SU-DHL-6 (cell line): ENCODE data around the gene TIMM9.

Experiments used
- H2AFZ ChIP-seq: fragments of 200-600 bp; sonication (generic); 2 replicates; pipeline ENCODE4 v1.6.1; 2014; ENCODE audit warnings: low read depth, mild to moderate bottlenecking, moderate library complexity, mixed read lengths, antibody characterized with exemption, low read length; ENCODE audit not compliant: severe bottlenecking
- H3F3A ChIP-seq: fragments of 200-600 bp; shearing (Covaris generic); 2 replicates; pipeline ENCODE4 v1.6.0; 2016; ENCODE audit warnings: antibody characterized with exemption, mild to moderate bottlenecking; ENCODE audit not compliant: insufficient read depth
- H3K27ac ChIP-seq: fragments of 200-600 bp; sonication (generic); 2 replicates; pipeline ENCODE4 v1.5.1; 2016; ENCODE audit warnings: low read depth, mild to moderate bottlenecking, low read length, moderate library complexity, mixed read lengths
- H3K27me3 ChIP-seq: fragments of 200-600 bp; sonication (generic), shearing (Covaris generic); 2 replicates; pipeline ENCODE4 v1.6.0; 2014; ENCODE audit warnings: mild to moderate bottlenecking, low read length
- H3K36me3 ChIP-seq: fragments of 200-600 bp; sonication (generic); 2 replicates; pipeline ENCODE4 v1.6.1; 2014; ENCODE audit warnings: mild to moderate bottlenecking, low read length, mixed read lengths
- H3K4me2 ChIP-seq: fragments of 300-600, 200-600 bp; shearing (Covaris generic), sonication (generic); 2 replicates; pipeline ENCODE4 v1.6.0; 2014; ENCODE audit warnings: low read length, low read depth, mild to moderate bottlenecking; ENCODE audit not compliant: poor library complexity, severe bottlenecking
- H3K4me3 ChIP-seq: fragments of 200-600 bp; sonication (generic); 2 replicates; pipeline ENCODE4 v1.5.1; 2014; ENCODE audit warnings: antibody characterized with exemption, low read length, mild to moderate bottlenecking, mixed read lengths; ENCODE audit not compliant: insufficient read depth, poor library complexity, severe bottlenecking
- H3K79me2 ChIP-seq: fragments of 200-600 bp; sonication (generic); 2 replicates; pipeline ENCODE4 v1.6.1; 2014; ENCODE audit warnings: mild to moderate bottlenecking, low read length, moderate library complexity; ENCODE audit not compliant: insufficient read depth
- H3K9ac ChIP-seq: fragments of 200-600 bp; sonication (generic); 2 replicates; pipeline ENCODE4 v1.7.0; 2014; ENCODE audit warnings: mild to moderate bottlenecking, low read length
- H3K9me2 ChIP-seq: fragments of 200-600 bp; sonication (generic); replicated peaks from 2 replicates; pipeline ENCODE4 v1.6.1; 2014; ENCODE audit warnings: low read length; ENCODE audit not compliant: insufficient read depth
- H3K9me3 ChIP-seq: fragments of 200-600 bp; sonication (generic); 2 replicates; pipeline ENCODE4 v1.6.1; 2014; ENCODE audit warnings: low read length, mixed read lengths; ENCODE audit not compliant: insufficient read depth
- H4K20me1 ChIP-seq: fragments of 200-600 bp; sonication (generic); 2 replicates; pipeline ENCODE4 v1.6.1; 2014; ENCODE audit warnings: low read depth, mild to moderate bottlenecking, antibody characterized with exemption, low read length, moderate library complexity, mixed read lengths
- CTCF ChIP-seq: fragments of 200-600 bp; sonication (generic); IDR thresholded peaks from one replicate; pipeline ENCODE4 v1.5.1; 2017; ENCODE audit warnings: antibody characterized with exemption, mild to moderate bottlenecking, low read length, moderate library complexity; ENCODE audit not compliant: insufficient read depth, poor library complexity, severe bottlenecking
- EZH2phosphoT487 ChIP-seq: fragments of 200-600 bp; sonication (generic), shearing (Covaris generic); conservative IDR thresholded peaks from 2 replicates; pipeline ENCODE4 v1.6.1; 2018; ENCODE audit warnings: mild to moderate bottlenecking, antibody characterized with exemption, low read length, moderate library complexity, mixed read lengths

TIMM9 gene

DNA sequence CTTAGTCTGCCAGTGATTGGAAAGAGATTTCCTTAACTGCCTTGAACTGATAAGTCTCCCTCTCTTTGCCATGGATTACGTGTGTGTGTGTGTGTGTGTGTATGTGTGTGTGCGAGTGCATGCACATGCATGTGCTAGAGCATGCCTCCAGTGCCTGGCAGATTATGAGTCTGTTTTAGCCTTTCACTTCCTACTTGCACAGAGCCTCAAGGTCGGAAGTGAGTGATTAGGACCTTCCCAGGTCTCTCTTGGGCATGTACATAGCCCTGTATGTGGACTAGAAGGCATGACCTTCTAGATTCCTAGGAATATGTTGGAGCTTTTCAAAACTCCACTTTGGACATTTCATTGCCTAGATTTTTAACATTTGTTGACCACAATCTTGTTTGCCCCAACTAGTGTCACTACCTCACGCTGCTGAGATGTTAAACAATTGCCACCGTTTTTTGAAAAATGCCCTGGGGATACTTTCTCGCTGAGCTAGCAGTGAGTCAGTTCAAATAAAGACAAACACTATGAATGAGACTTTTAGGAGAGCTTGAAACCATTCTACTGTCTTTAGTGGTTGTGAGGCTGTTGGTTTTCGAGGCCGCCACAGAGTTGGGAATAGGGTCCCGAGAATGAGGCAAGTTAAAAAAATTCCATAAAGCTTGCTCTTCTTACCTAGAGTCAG lies 28.4 kb upstream of the TIMM9 start:
- Histone ChIP-seq H3K27ac (no peak overlapping the region), H2AFZ (no peak overlapping the region), H3K27me3 (no peaks in the 10 kb centered on the region), H3K79me2 (no peaks in the 10 kb centered on the region), H3K4me2 (no peak overlapping the region), H3F3A (no peaks in the 10 kb centered on the region), H4K20me1 (no peaks in the 10 kb centered on the region), H3K9me2 (no peaks in the 10 kb centered on the region), H3K9me3 (no peaks in the 10 kb centered on the region), H3K4me3 (no peak overlapping the region), H3K36me3 (peaks cover 33% of the 10 kb centered on the region; the same call in 1 of the 2 replicates), H3K9ac (no peak overlapping the region)
- TF ChIP-seq CTCF: no peak
- no peak for TF ChIP-seq EZH2phosphoT487

DNA sequence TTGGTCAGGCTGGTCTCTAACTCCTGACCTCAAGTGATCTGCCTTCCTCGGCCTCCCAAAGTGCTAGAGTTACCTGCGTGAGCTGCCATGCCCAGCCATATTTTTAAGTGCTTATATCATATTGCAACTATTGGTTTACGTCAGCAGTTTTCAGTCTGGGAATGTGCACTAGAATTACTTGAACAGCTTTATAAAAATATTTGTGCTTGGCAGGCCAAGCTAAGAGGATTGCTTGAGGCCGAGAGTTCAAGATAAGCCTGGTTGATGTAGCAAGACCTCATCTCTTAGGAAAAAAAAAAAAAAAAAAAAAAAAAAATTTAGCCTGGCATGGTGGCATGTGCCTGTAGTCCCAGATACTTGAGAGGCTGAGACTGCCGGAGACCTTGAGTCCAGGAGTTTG lies 17.3 kb upstream of the TIMM9 start:
- Histone ChIP-seq H3F3A (peaks cover 3% of the 10 kb centered on the region; the same call in 1 of the 2 replicates), H3K36me3 (peaks cover 8% of the 10 kb centered on the region; the same call in 1 of the 2 replicates), H4K20me1 (no peaks in the 10 kb centered on the region), H3K27ac (no peak overlapping the region), H3K9me2 (no peaks in the 10 kb centered on the region), H3K79me2 (no peaks in the 10 kb centered on the region), H3K9ac (no peak overlapping the region), H3K27me3 (no peaks in the 10 kb centered on the region), H3K4me2 (no peak overlapping the region), H3K4me3 (no peak overlapping the region), H2AFZ (no peak overlapping the region), H3K9me3 (no peaks in the 10 kb centered on the region)
- no peak for TF ChIP-seq EZH2phosphoT487
- no peak for TF ChIP-seq CTCF

- Histone ChIP-seq H3F3A (no peaks in the 10 kb centered on the region), H3K4me3 (no peak overlapping the region), H4K20me1 (no peaks in the 10 kb centered on the region), H3K27me3 (no peaks in the 10 kb centered on the region), H3K79me2 (no peaks in the 10 kb centered on the region), H3K36me3 (peaks cover 11% of the 10 kb centered on the region; the same call in 1 of the 2 replicates), H3K27ac (no peak overlapping the region), H3K9me3 (no peaks in the 10 kb centered on the region), H3K4me2 (no peak overlapping the region), H2AFZ (no peak overlapping the region), H3K9me2 (no peaks in the 10 kb centered on the region), H3K9ac (no peak overlapping the region)
- no peak for TF ChIP-seq EZH2phosphoT487
- TF ChIP-seq CTCF: no peak
These were observed 12.1 kb upstream of the TIMM9 start for GRCh38 chr14:58439476-58439875.
